Measurements from ENCODE around the gene DMAC2. TPM values are rescaled to one million over a fixed set of nuclear protein-coding genes. Genes with fewer than 3 reads are reported as not detected.
A peak's percentile ranks its signal among the peaks of the same experiment; 100 is the strongest.
"Not testable (repeated sequence)": the region's sequence is repeated elsewhere in the genome, so short reads cannot be mapped to it uniquely, and the experiment has no call there.

Gene DMAC2
- total RNA-seq = 33.3 and 33.8 TPM in 2 replicates
- long read RNA-seq, transcript DMAC2-201 (6 exons, 1,692 nt) = major isoform, 114 of 153 reads
- long read RNA-seq, transcript DMAC2-210 (5 exons, 1,622 nt) = minor isoform, 18 of 153 reads
- long read RNA-seq, partial matches to known transcripts = 5 of 153 reads
- long read RNA-seq, other reads (novel, unspliced or antisense) = 11 of 153 reads

- H3K9me3 Mint-ChIP-seq (ENCODE audit: unreplicated experiment) = no peaks in the 10 kb centered on the region
- TF ChIP-seq CTCF (IDR thresholded peaks at IDR 0.05) = peak; percentile 47
These were observed at the start of gene DMAC2 for GRCh38 chr19:41439441-41440222. DMAC2 (minus strand) TSS chr19:41439912; CDS start chr19:41439899, 13 bp downstream.

GRCh38 chr19:41486953-41487352 lies 47.2 kb upstream of the DMAC2 start:
- H3K9me3 Mint-ChIP-seq (ENCODE audit: unreplicated experiment); H3K36me3 Mint-ChIP-seq (ENCODE audit: unreplicated experiment); H3K4me1 Mint-ChIP-seq (ENCODE audit: unreplicated experiment); H3K27ac Mint-ChIP-seq (ENCODE audit: unreplicated experiment); H3K4me3 Mint-ChIP-seq (ENCODE audit: unreplicated experiment); DNase-seq (ENCODE audit: extremely low spot score, unreplicated experiment): not testable (repeated sequence)
- peaks cover 24% of the 10 kb centered on the region for H3K27me3 Mint-ChIP-seq (ENCODE audit: unreplicated experiment)

More at GRCh38 chr19:41439441-41440222, at the start of gene DMAC2:
- peak within 1 kb of the TSS; percentile 24 for H3K27ac Mint-ChIP-seq (ENCODE audit: unreplicated experiment)
- peak; percentile 94 for DNase-seq (ENCODE audit: extremely low spot score, unreplicated experiment)
- peaks cover 7% of the 10 kb centered on the region for H3K36me3 Mint-ChIP-seq (ENCODE audit: unreplicated experiment)
- H3K4me3 Mint-ChIP-seq (ENCODE audit: unreplicated experiment) = no peak within 1 kb of the TSS
- peaks cover 11% of the 10 kb centered on the region for H3K4me1 Mint-ChIP-seq (ENCODE audit: unreplicated experiment)
- peaks cover 7% of the 10 kb centered on the region for H3K27me3 Mint-ChIP-seq (ENCODE audit: unreplicated experiment)

- Mint-ChIP-seq H3K4me1 (ENCODE audit: unreplicated experiment) (no peaks in the 10 kb centered on the region), H3K9me3 (ENCODE audit: unreplicated experiment) (peaks cover 6% of the 10 kb centered on the region), H3K4me3 (ENCODE audit: unreplicated experiment) (no peak overlapping the region), H3K36me3 (ENCODE audit: unreplicated experiment) (no peaks in the 10 kb centered on the region), H3K27me3 (ENCODE audit: unreplicated experiment) (peaks cover 25% of the 10 kb centered on the region), H3K27ac (ENCODE audit: unreplicated experiment) (no peak overlapping the region)
- DNase-seq (ENCODE audit: extremely low spot score, unreplicated experiment) = no peak
- TF ChIP-seq CTCF (IDR thresholded peaks at IDR 0.05) = no peak
These were observed 45.1 kb upstream of the DMAC2 start for GRCh38 chr19:41484822-41485221.

GRCh38 chr19:41480336-41480735 lies 40.6 kb upstream of the DMAC2 start:
- no peak for TF ChIP-seq CTCF (IDR thresholded peaks at IDR 0.05)
- Mint-ChIP-seq H3K36me3 (ENCODE audit: unreplicated experiment) (no peaks in the 10 kb centered on the region), H3K27me3 (ENCODE audit: unreplicated experiment) (peaks cover 15% of the 10 kb centered on the region), H3K4me3 (ENCODE audit: unreplicated experiment) (no peak overlapping the region), H3K27ac (ENCODE audit: unreplicated experiment) (no peak overlapping the region), H3K4me1 (ENCODE audit: unreplicated experiment) (no peaks in the 10 kb centered on the region), H3K9me3 (ENCODE audit: unreplicated experiment) (no peaks in the 10 kb centered on the region)
- no peak for DNase-seq (ENCODE audit: extremely low spot score, unreplicated experiment)

- no peak for DNase-seq (ENCODE audit: extremely low spot score, unreplicated experiment)
- no peaks in the 10 kb centered on the region for H3K36me3 Mint-ChIP-seq (ENCODE audit: unreplicated experiment)
- TF ChIP-seq CTCF (IDR thresholded peaks at IDR 0.05) = no peak
- no peak overlapping the region for H3K4me3 Mint-ChIP-seq (ENCODE audit: unreplicated experiment)
- H3K27ac Mint-ChIP-seq (ENCODE audit: unreplicated experiment) = no peak overlapping the region
- no peaks in the 10 kb centered on the region for H3K9me3 Mint-ChIP-seq (ENCODE audit: unreplicated experiment)
- no peaks in the 10 kb centered on the region for H3K4me1 Mint-ChIP-seq (ENCODE audit: unreplicated experiment)
- H3K27me3 Mint-ChIP-seq (ENCODE audit: unreplicated experiment) = peaks cover 11% of the 10 kb centered on the region
These were observed 40.1 kb upstream of the DMAC2 start for GRCh38 chr19:41479757-41480191.

Data from osteocyte (in vitro differentiated cells).